Nephron (organoid): Measurements from ENCODE around the gene SLC10A3.
A peak's percentile ranks its signal among the peaks of the same experiment; 100 is the strongest.

Experiments
- H3K27ac Mint-ChIP-seq, 3 experiments: 2 replicates each; pipeline ENCODE4 v1.8.0; 2020; ENCODE audit warnings: mixed read lengths in 3 of 3, mild to moderate bottlenecking in 2 of 3, moderate library complexity in 1 of 3
- H3K27me3 Mint-ChIP-seq: 2 replicates; pipeline ENCODE4 v1.8.0; 2021; ENCODE audit warnings: low read depth, mild to moderate bottlenecking, moderate library complexity, mixed read lengths
- H3K36me3 Mint-ChIP-seq: 2 replicates; pipeline ENCODE4 v1.8.0; 2020; ENCODE audit warnings: low read depth, mixed read lengths
- H3K4me1 Mint-ChIP-seq: 2 replicates; pipeline ENCODE4 v1.8.0; 2020; ENCODE audit warnings: mixed read lengths
- H3K4me3 Mint-ChIP-seq, 3 experiments: 2 replicates each; pipeline ENCODE4 v1.8.0; 2020; ENCODE audit warnings: mild to moderate bottlenecking in 3 of 3, mixed read lengths in 3 of 3, moderate library complexity in 2 of 3
- H3K9me3 Mint-ChIP-seq: 2 replicates; pipeline ENCODE4 v1.8.0; 2020; ENCODE audit warnings: mixed read lengths
- TF ChIP-seq, protein P1 (sequence below), 3 experiments: fragments of 200-600 bp; sonication (generic); IDR thresholded peaks; one replicate each; pipeline ENCODE4 v1.5.0; 2021; ENCODE audit warnings: antibody characterized with exemption in 3 of 3; ENCODE audit not compliant: unreplicated experiment in 3 of 3

The SLC10A3 gene

DNA sequence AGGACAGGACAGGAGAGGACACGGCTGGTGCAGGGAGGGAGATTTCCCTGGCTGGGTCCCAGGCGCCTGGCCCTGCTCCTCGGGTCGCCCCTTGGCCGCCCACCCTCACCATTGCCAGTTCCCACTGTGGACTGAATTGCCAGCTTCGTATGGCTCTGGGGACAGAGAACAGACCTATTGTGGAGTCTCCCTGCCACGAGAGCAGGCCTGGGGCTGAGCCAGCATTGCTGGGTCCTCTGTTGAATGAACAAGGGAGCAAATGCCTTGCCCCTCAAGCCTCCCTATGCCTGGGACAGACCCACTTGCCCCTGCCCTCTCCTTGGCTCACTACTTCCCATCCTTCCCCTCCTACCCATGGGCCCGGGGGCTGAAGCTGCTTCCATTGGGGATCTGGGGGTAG is 28.0 kb downstream of the SLC10A3 start:
- Mint-ChIP-seq H3K9me3 (peaks cover 13% of the 10 kb centered on the region), H3K36me3 (peaks cover 18% of the 10 kb centered on the region), H3K27ac (no peak overlapping the region), H3K27me3 (no peaks in the 10 kb centered on the region), H3K4me3 (peak overlapping the region in 1 of 3 experiments; percentile 56), H3K4me1 (peaks cover 2% of the 10 kb centered on the region)
- TF ChIP-seq, protein P1, sequence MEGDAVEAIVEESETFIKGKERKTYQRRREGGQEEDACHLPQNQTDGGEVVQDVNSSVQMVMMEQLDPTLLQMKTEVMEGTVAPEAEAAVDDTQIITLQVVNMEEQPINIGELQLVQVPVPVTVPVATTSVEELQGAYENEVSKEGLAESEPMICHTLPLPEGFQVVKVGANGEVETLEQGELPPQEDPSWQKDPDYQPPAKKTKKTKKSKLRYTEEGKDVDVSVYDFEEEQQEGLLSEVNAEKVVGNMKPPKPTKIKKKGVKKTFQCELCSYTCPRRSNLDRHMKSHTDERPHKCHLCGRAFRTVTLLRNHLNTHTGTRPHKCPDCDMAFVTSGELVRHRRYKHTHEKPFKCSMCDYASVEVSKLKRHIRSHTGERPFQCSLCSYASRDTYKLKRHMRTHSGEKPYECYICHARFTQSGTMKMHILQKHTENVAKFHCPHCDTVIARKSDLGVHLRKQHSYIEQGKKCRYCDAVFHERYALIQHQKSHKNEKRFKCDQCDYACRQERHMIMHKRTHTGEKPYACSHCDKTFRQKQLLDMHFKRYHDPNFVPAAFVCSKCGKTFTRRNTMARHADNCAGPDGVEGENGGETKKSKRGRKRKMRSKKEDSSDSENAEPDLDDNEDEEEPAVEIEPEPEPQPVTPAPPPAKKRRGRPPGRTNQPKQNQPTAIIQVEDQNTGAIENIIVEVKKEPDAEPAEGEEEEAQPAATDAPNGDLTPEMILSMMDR (IDR thresholded peaks at IDR 0.05; ENCODE audit: unreplicated experiment in 3 of 3) = no peak

DNA sequence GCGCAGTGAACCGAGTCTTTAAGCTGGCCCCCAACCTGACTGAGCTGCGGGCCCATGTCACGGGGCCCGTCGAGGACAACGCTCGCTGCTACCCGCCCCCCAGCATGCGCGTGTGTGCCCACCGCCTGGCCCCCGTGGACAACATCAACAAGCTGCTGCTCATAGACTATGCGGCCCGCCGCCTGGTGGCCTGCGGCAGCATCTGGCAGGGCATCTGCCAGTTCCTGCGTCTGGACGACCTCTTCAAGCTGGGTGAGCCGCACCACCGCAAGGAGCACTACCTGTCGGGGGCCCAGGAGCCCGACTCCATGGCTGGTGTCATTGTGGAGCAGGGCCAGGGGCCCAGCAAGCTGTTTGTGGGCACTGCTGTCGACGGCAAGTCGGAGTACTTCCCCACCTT is 30.1 kb downstream of the SLC10A3 start:
- Mint-ChIP-seq H3K4me1 (peaks cover 5% of the 10 kb centered on the region), H3K27ac (peak overlapping the region in 1 of 3 experiments; percentile 54), H3K9me3 (peaks cover 17% of the 10 kb centered on the region), H3K36me3 (peaks cover 20% of the 10 kb centered on the region), H3K4me3 (peak overlapping the region; percentile 86 to 95 (median 91)), H3K27me3 (no peaks in the 10 kb centered on the region)
- TF ChIP-seq, protein P1 (IDR thresholded peaks at IDR 0.05; ENCODE audit: unreplicated experiment in 3 of 3) = no peak

DNA sequence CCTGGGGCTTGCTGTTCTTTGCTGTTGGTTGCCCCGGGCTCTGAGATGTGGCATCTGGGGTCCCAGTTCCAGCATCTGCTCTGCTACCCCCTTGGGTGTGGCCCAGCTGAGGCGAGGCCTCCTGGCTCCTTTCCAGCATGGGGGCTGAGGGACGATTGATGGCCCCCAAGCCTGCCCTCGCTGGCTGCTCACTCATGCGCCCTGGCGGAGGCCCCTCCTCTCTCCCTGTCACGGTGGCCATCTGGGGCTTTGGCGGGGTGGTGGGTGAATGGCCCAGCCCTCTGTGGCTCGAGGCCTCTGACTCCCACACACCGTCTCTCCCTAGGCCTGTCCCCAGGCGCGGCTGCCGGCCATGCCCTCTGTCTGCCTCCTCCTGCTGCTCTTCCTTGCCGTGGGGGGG is 30.6 kb downstream of the SLC10A3 start:
- H3K9me3 Mint-ChIP-seq = peaks cover 17% of the 10 kb centered on the region
- TF ChIP-seq, protein P1 (IDR thresholded peaks at IDR 0.05; ENCODE audit: unreplicated experiment in 3 of 3) = no peak
- peaks cover 5% of the 10 kb centered on the region for H3K4me1 Mint-ChIP-seq
- peaks cover 17% of the 10 kb centered on the region for H3K36me3 Mint-ChIP-seq
- peak overlapping the region in 1 of 3 experiments; percentile 54 for H3K27ac Mint-ChIP-seq
- peak overlapping the region; percentile 86 to 95 (median 91) for H3K4me3 Mint-ChIP-seq
- no peaks in the 10 kb centered on the region for H3K27me3 Mint-ChIP-seq

DNA sequence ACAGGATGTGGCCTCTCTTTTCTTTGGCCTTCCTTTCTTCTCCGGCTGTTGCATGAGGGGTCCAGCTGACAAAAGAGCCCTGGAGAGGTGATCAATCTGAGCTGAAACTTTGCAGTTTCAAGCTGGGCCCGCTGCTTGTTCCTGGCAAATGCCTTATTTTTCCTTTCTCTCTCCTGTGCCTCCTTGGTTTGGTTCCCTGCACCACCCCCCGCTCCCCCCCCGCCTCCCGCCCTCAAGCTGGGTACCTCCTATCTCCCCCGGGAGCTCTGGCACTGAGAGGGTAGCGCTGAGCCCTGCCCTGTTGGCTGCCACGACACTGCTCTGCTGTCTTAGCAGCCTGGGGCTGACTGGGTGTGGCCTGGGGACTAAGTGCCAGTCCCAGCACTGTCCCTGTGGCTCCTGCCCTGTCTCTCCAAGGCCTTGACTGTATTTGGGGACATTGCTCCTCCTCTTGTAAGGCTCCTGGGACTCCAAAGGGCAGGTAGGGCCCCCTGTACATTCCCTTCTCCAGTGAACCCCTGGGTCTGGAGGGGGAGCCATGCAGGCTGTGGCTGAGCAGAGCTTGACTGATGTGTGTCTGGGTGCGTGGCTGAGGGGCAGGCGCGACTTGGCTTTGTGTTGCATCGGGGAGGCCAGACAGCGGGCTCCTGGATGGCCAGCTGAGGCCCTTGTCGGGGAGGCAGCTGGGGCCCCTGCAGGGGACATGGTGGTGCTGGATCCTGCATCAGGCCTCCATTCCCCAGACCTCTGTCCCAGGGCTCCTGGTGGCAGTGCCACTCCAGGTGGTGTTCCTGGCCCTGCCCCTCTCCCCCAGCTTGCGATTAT is 31.3 kb downstream of the SLC10A3 start:
- Mint-ChIP-seq H3K4me3 (peak overlapping the region; percentile 86 to 95 (median 91)), H3K27ac (peak overlapping the region; percentile 56 to 84 (median 81)), H3K4me1 (peaks cover 5% of the 10 kb centered on the region), H3K27me3 (no peaks in the 10 kb centered on the region), H3K36me3 (peaks cover 23% of the 10 kb centered on the region), H3K9me3 (peaks cover 24% of the 10 kb centered on the region)
- TF ChIP-seq, protein P1 (IDR thresholded peaks at IDR 0.05; ENCODE audit: unreplicated experiment in 3 of 3) = no peak

DNA sequence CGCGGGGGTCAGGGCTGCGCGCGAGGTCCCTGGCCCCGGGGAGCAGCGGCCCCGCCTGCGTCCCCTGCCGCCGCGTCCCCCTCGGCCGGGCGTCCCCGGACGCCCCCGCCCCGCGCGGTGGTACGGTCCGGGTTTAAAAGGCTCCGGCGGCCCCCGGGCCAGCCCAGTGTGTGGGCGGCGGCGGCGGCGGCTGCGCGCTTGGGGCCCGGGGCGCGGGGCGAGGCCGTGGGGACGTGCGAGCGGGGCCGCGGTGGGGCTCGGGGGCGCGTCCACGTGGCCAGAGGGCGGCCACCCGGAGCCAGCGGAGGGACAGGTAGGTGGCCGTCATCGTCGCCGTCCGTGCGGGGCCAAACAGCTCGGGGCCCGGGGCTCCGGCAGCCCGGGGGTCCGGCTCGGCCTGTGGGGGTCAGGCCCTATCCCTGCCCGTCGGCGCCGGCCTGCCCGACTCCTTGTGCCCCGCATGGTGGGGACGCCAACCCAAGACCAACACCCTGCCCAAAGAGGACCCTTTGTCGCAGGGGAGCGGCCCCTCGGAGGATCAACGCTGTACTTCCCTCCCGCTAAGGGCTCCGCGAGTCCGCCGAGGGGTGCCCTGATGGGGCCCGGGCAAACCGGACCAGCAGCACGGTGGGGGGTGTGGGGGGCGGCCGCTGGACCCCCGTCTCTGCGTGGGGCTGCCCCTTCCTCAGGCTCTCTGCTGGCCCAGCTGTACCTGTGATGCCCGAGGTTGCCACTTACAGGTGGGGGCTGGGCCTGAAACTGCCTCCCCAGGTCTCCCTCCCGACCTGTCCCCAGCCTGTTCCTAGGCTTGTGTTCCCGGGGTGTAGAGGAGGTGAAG is 32.1 kb downstream of the SLC10A3 start, which contains the start of gene PLXNA3:
PLXNA3 (plus strand) TSS at position 166 of the 838 bp plus-strand sequence. CDS start 1,903 bp downstream, outside the sequence.
- TF ChIP-seq, protein P1 (IDR thresholded peaks at IDR 0.05; ENCODE audit: unreplicated experiment in 3 of 3) = no peak
- Mint-ChIP-seq H3K27ac (peak within 1 kb of the TSS; percentile 94 to 99 (median 95)), H3K4me3 (peak within 1 kb of the TSS; percentile 90 to 95 (median 93)), H3K36me3 (peaks cover 25% of the 10 kb centered on the region), H3K4me1 (peaks cover 5% of the 10 kb centered on the region), H3K27me3 (no peaks in the 10 kb centered on the region), H3K9me3 (peaks cover 25% of the 10 kb centered on the region)
